Esophagus squamous epithelium (tissue), 4 donors: ENCODE measurements around the gene NFX1.

Source experiments
- POLR2A ChIP-seq, 4 donors: fragments of 450-650 bp; IDR thresholded peaks; one replicate each; pipeline ENCODE4 v1.6.1; 2017; ENCODE audit warnings: antibody characterized with exemption in 4 of 4, mild to moderate bottlenecking in 4 of 4, moderate library complexity in 3 of 4
- TF ChIP-seq, protein P1 (sequence below), 6 experiments: fragments of 450-650 bp in 4 of 6; fragments of 200-600 bp in 2 of 6; sonication (generic) in 2 of 6; IDR thresholded peaks; one replicate each; pipeline ENCODE4 v1.5.1; 2016 to 2019; ENCODE audit warnings: antibody characterized with exemption in 6 of 6, mild to moderate bottlenecking in 4 of 6, moderate library complexity in 4 of 6

- TF ChIP-seq, protein P1, sequence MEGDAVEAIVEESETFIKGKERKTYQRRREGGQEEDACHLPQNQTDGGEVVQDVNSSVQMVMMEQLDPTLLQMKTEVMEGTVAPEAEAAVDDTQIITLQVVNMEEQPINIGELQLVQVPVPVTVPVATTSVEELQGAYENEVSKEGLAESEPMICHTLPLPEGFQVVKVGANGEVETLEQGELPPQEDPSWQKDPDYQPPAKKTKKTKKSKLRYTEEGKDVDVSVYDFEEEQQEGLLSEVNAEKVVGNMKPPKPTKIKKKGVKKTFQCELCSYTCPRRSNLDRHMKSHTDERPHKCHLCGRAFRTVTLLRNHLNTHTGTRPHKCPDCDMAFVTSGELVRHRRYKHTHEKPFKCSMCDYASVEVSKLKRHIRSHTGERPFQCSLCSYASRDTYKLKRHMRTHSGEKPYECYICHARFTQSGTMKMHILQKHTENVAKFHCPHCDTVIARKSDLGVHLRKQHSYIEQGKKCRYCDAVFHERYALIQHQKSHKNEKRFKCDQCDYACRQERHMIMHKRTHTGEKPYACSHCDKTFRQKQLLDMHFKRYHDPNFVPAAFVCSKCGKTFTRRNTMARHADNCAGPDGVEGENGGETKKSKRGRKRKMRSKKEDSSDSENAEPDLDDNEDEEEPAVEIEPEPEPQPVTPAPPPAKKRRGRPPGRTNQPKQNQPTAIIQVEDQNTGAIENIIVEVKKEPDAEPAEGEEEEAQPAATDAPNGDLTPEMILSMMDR (IDR thresholded peaks at IDR 0.05) = no peak
- no peak for TF ChIP-seq POLR2A (IDR thresholded peaks at IDR 0.05)
Measured at GRCh38 chr9:33310748-33311147, 20.4 kb downstream of the NFX1 start.
